ENCODE data around the gene CAMTA2.

- TF ChIP-seq GATA2 (IDR thresholded peaks at IDR 0.05; ENCODE audit: low read depth, low read length) (no peak), GATA3 (IDR thresholded peaks at IDR 0.05; ENCODE audit: low read depth, low read length) (no peak)
Measured at GRCh38 chr17:4920351-4921048, 67.0 kb downstream of the CAMTA2 start.

Data from SH-SY5Y (cell line).